Endothelial cell of umbilical vein (primary cell): ENCODE measurements around the gene CYCS. TPM values are rescaled to one million over a fixed set of nuclear protein-coding genes. Genes with fewer than 3 reads are reported as not detected.

Experiments used
- BruUV-seq: library from RNA; stranded (reverse); fragments of 400-500 nt; replicated peaks from 2 replicates; lab custom pipeline; 2021; lab: Mats Ljungman, UMichigan
- CTCF ChIA-PET: fragments of 300-600, 350-600 bp; sonication (Branson Sonifier 250); formaldehyde crosslinking; loops from one replicate; lab custom pipeline; 2021; ENCODE audit warnings: antibody characterized with exemption, inconsistent platforms; lab: Charles Lee
- POLR2A ChIA-PET: fragments of 300-600, 350-600 bp; sonication (Branson Sonifier 250); formaldehyde crosslinking; loops from one replicate; lab custom pipeline; 2021; ENCODE audit warnings: antibody characterized with exemption, inconsistent platforms; lab: Charles Lee
- DNase-seq: peaks from one replicate; pipeline ENCODE4 v3.0.0-alpha.2; 2011; ENCODE audit warnings: low read depth, low spot score
- FAIRE-seq: peaks from 2 replicates; lab custom pipeline; 2011; peaks lifted over from hg19 to GRCh38; lab: Jason Lieb, UNC
- H2AFZ ChIP-seq: 2 replicates; pipeline ENCODE4 v1.6.0; 2012; ENCODE audit warnings: low read depth, low read length, control low read depth, inconsistent platforms
- H3K27ac ChIP-seq: 2 replicates; pipeline ENCODE4 v1.5.1; 2011; ENCODE audit warnings: low read depth, mild to moderate bottlenecking, control low read depth, low read length, moderate library complexity; ENCODE audit not compliant: insufficient read depth
- H3K27me3 ChIP-seq, 2 experiments: 2 replicates each; pipeline versions ENCODE4 v1.6.0 to v1.6.1; 2011; ENCODE audit warnings: low read length in 2 of 2, mixed read lengths in 1 of 2; ENCODE audit not compliant: control insufficient read depth in 2 of 2, insufficient read depth in 2 of 2
- H3K36me3 ChIP-seq, 2 experiments: 2 replicates in 1 of 2; 3 replicates in 1 of 2; pipeline ENCODE4 v1.5.1; 2011; ENCODE audit warnings: low read length in 2 of 2, mild to moderate bottlenecking in 1 of 2, moderate library complexity in 1 of 2; ENCODE audit not compliant: control insufficient read depth in 2 of 2, insufficient read depth in 2 of 2; ENCODE audit errors: extremely low read depth in 1 of 2
- H3K4me1 ChIP-seq: 3 replicates; pipeline ENCODE4 v1.5.1; 2011; ENCODE audit warnings: mild to moderate bottlenecking, low read length; ENCODE audit not compliant: control insufficient read depth, insufficient read depth; ENCODE audit errors: extremely low read depth
- H3K4me2 ChIP-seq: 2 replicates; pipeline ENCODE4 v1.6.1; 2011; ENCODE audit warnings: low read length, control low read depth, mixed read lengths; ENCODE audit not compliant: insufficient read depth
- H3K4me3 ChIP-seq, 3 experiments: fragments of 200-600 bp in 1 of 3; sonication (generic), shearing (Covaris generic) in 1 of 3; replicated peaks in 1 of 3; 2 replicates each; pipeline ENCODE4 v1.5.1; 2011 to 2016; ENCODE audit warnings: control low read depth in 3 of 3, low read length in 3 of 3, mild to moderate bottlenecking in 2 of 3, inconsistent platforms in 1 of 3, low read depth in 1 of 3, moderate library complexity in 1 of 3; ENCODE audit not compliant: insufficient read depth in 1 of 3
- H3K79me2 ChIP-seq: 2 replicates; pipeline ENCODE4 v1.6.0; 2012; ENCODE audit warnings: low read length, inconsistent platforms; ENCODE audit not compliant: control insufficient read depth, insufficient read depth
- H3K9ac ChIP-seq: replicated peaks from 2 replicates; pipeline ENCODE3; 2011; ENCODE audit warnings: low read length, control low read depth; ENCODE audit not compliant: insufficient read depth; ENCODE audit errors: extremely low read depth
- H3K9me1 ChIP-seq: replicated peaks from 3 replicates; pipeline ENCODE4 v1.6.0; 2011; ENCODE audit warnings: mild to moderate bottlenecking, low read length; ENCODE audit not compliant: control insufficient read depth, insufficient read depth; ENCODE audit errors: extremely low read depth
- H3K9me3 ChIP-seq: replicated peaks from 2 replicates; pipeline ENCODE4 v1.5.1; 2012; ENCODE audit warnings: low read length, inconsistent platforms; ENCODE audit not compliant: control insufficient read depth, insufficient read depth
- H4K20me1 ChIP-seq: replicated peaks from 2 replicates; pipeline ENCODE3; 2011; ENCODE audit warnings: mild to moderate bottlenecking, low read length; ENCODE audit not compliant: control insufficient read depth, insufficient read depth; ENCODE audit errors: extremely low read depth
- CTCF ChIP-seq, 2 donors: IDR thresholded peaks; 1 replicate in 1 of 2; 2 replicates in 1 of 2; pipeline ENCODE4 v1.5.1; 2011; ENCODE audit warnings: low read length in 2 of 2, mild to moderate bottlenecking in 2 of 2, moderate library complexity in 2 of 2, control low read depth in 1 of 2, inconsistent platforms in 1 of 2, low read depth in 1 of 2; ENCODE audit not compliant: insufficient read depth in 1 of 2; ENCODE audit errors: extremely low read depth in 1 of 2
- EZH2 ChIP-seq: IDR thresholded peaks from 2 replicates; pipeline ENCODE4 v1.6.1; 2012; ENCODE audit warnings: borderline replicate concordance, low read depth, mild to moderate bottlenecking, moderate library complexity, low read length, inconsistent platforms; ENCODE audit not compliant: severe bottlenecking
- FOS ChIP-seq: IDR thresholded peaks from 2 replicates; pipeline ENCODE4 v1.6.1; 2011; ENCODE audit warnings: mild to moderate bottlenecking, low read length, moderate library complexity, borderline replicate concordance; ENCODE audit not compliant: insufficient read depth
- GATA2 ChIP-seq: IDR thresholded peaks from 2 replicates; pipeline ENCODE4 v1.7.0; 2011; ENCODE audit warnings: low read depth, mild to moderate bottlenecking, moderate library complexity, mixed read lengths, low read length; ENCODE audit not compliant: insufficient read length, insufficient read depth
- JUN ChIP-seq: IDR thresholded peaks from 2 replicates; pipeline ENCODE4 v1.6.1; 2011; ENCODE audit warnings: borderline replicate concordance, low read depth; ENCODE audit not compliant: insufficient read length, insufficient read depth
- MAX ChIP-seq: IDR thresholded peaks from 2 replicates; pipeline ENCODE4 v1.6.1; 2011; ENCODE audit not compliant: insufficient read depth, insufficient read length
- MYC ChIP-seq: IDR thresholded peaks from one replicate; pipeline ENCODE4 v1.6.1; 2011; ENCODE audit warnings: mild to moderate bottlenecking, low read depth, low read length
- POLR2A ChIP-seq: IDR thresholded peaks from 2 replicates; pipeline ENCODE4 v1.6.1; 2012; ENCODE audit warnings: low read depth, mild to moderate bottlenecking, control low read depth, low read length
- POLR2AphosphoS5 ChIP-seq: IDR thresholded peaks from 2 replicates; pipeline ENCODE4 v1.6.1; 2012; ENCODE audit warnings: low read depth, mild to moderate bottlenecking, control low read depth, low read length, moderate library complexity; ENCODE audit not compliant: insufficient read depth
- dilution Hi-C: fragments of 300-500 bp; cut with MboI; formaldehyde crosslinking; loops from one replicate; pipeline ENCODE4 v1.15.0; 2019; ENCODE audit warnings: low sequenced_read_pairs; ENCODE audit not compliant: extremely low pct_ligation_motif_present
- intact Hi-C: fragments of 100-400 bp; cut with micrococcal nuclease; formaldehyde crosslinking; loops from one replicate; pipeline ENCODE4 v1.10.0; 2022
- polyA plus RNA-seq, 4 experiments: library from polyadenylated mRNA; depleted of rRNA in 3 of 4; stranded (reverse) in 3 of 4; unstranded in 1 of 4; fragments of >200 nt; gene quantifications; 2 replicates each; pipeline versions ENCODE4 v1.2.1 to v1.2.3, GENCODE V29; 2011 to 2012; ENCODE audit warnings: missing spikeins in 1 of 4
- total RNA-seq: library from RNA; stranded (reverse); gene quantifications from 2 replicates; pipeline ENCODE4 v1.2.3, GENCODE V29; 2021

Gene CYCS
- total and polyA plus RNA-seq, 2 donors (not counting 3 experiments of a cell fraction or from before 2014, with no cell fraction given), result 21.4 to 134 TPM

GRCh38 chr7:25103773-25104172, 21.3 kb downstream of the CYCS start:
- Histone ChIP-seq H3K9me1 (no peaks in the 10 kb centered on the region), H3K79me2 (no peaks in the 10 kb centered on the region), H3K27ac (no peak overlapping the region), H3K4me1 (no peaks in the 10 kb centered on the region), H3K4me2 (no peak overlapping the region), H3K27me3 (peaks cover 0 to 4% of the 10 kb centered on the region in 2 experiments), H3K9me3 (no peaks in the 10 kb centered on the region), H3K4me3 (no peak overlapping the region), H4K20me1 (no peaks in the 10 kb centered on the region), H3K36me3 (no peaks in the 10 kb centered on the region), H3K9ac (no peak overlapping the region), H2AFZ (no peak overlapping the region)
- intact Hi-C loops, result no loop called here
- FAIRE-seq (no peak), DNase-seq (no peak)
- ChIA-PET CTCF (no interaction called here), POLR2A (no interaction called here)
- BruUV-seq, result no TSS peak
- dilution Hi-C loops, result no loop called here
- TF ChIP-seq FOS, result no peak
- TF ChIP-seq MAX, result no peak
- TF ChIP-seq GATA2, result no peak
- TF ChIP-seq POLR2A, result no peak
- TF ChIP-seq CTCF (IDR thresholded peaks at IDR 0.05; ENCODE audit: extremely low read depth in 1 of 2, insufficient read depth in 1 of 2, low read depth in 1 of 2, low read length in 2 of 2), result no peak
- TF ChIP-seq EZH2, result no peak
- no peak for TF ChIP-seq MYC
- TF ChIP-seq POLR2AphosphoS5, result no peak
- no peak for TF ChIP-seq JUN
